H1 (cell line): ENCODE results near the gene PET100. TPM values are rescaled to one million over a fixed set of nuclear protein-coding genes. Genes with fewer than 3 reads are reported as not detected.

Source experiments
- CTCF ChIA-PET: fragments of 300-600 bp; sonication (Branson Sonifier 250); formaldehyde crosslinking; loops from one replicate; lab custom pipeline; 2021; ENCODE audit not compliant: partially characterized antibody; lab: Charles Lee
- POLR2A ChIA-PET: fragments of 300-600 bp; sonication (Branson Sonifier 250); formaldehyde crosslinking; loops from one replicate; lab custom pipeline; 2021; ENCODE audit warnings: inconsistent platforms; ENCODE audit not compliant: partially characterized antibody; lab: Charles Lee
- DNase-seq, 2 experiments: peaks; one replicate each; pipeline versions ENCODE4 v3.0.0 to v3.0.0-alpha.2; 2010 to 2022; ENCODE audit warnings: low spot score in 2 of 2, low read depth in 1 of 2, mixed read lengths in 1 of 2
- FAIRE-seq: peaks from 2 replicates; lab custom pipeline; 2011; peaks lifted over from hg19 to GRCh38; lab: Jason Lieb, UNC
- H2AFZ ChIP-seq: 2 replicates; pipeline ENCODE4 v1.8.1; 2012; ENCODE audit warnings: low read length, inconsistent platforms
- H2AK5ac ChIP-seq: 2 replicates; pipeline ENCODE4 v1.6.1; 2013; ENCODE audit warnings: low read depth, low read length
- H2BK120ac ChIP-seq: replicated peaks from 2 replicates; pipeline ENCODE3; 2013; ENCODE audit warnings: low read depth, low read length, inconsistent platforms
- H2BK12ac ChIP-seq: 2 replicates; pipeline ENCODE4 v1.6.1; 2013; ENCODE audit warnings: low read depth, low read length
- H2BK15ac ChIP-seq: 2 replicates; pipeline ENCODE4 v1.6.1; 2013; ENCODE audit warnings: low read length
- H2BK20ac ChIP-seq: 2 replicates; pipeline ENCODE4 v1.6.1; 2013; ENCODE audit warnings: low read length
- H2BK5ac ChIP-seq: 2 replicates; pipeline ENCODE4 v1.6.1; 2013; ENCODE audit warnings: low read depth, low read length
- H3K14ac ChIP-seq: 2 replicates; pipeline ENCODE4 v1.6.1; 2013; ENCODE audit warnings: inconsistent platforms; ENCODE audit not compliant: insufficient read length
- H3K18ac ChIP-seq: 2 replicates; pipeline ENCODE4 v1.6.1; 2013; ENCODE audit warnings: low read length; ENCODE audit errors: extremely low read depth
- H3K23ac ChIP-seq: 2 replicates; pipeline ENCODE4 v1.6.1; 2013; ENCODE audit warnings: inconsistent platforms; ENCODE audit not compliant: insufficient read length
- H3K23me2 ChIP-seq: 2 replicates; pipeline ENCODE4 v1.6.1; 2013; ENCODE audit warnings: low read depth, low read length
- H3K27ac ChIP-seq: 2 replicates; pipeline ENCODE4 v1.6.1; 2011; ENCODE audit warnings: low read depth, low read length, inconsistent platforms
- H3K27me3 ChIP-seq, 4 experiments: replicated peaks in 1 of 4; 1 replicate in 1 of 4; 2 replicates in 3 of 4; pipeline versions ENCODE4 v1.6.1 to v1.8.1; 2011 to 2013; ENCODE audit warnings: low read length in 3 of 4, mild to moderate bottlenecking in 3 of 4, inconsistent platforms in 2 of 4, mixed read lengths in 2 of 4, moderate library complexity in 1 of 4; ENCODE audit not compliant: control insufficient read depth in 3 of 4, insufficient read depth in 3 of 4; ENCODE audit errors: extremely low read depth in 1 of 4
- H3K36me3 ChIP-seq, 4 experiments: 2 replicates each; pipeline versions ENCODE4 v1.6.1 to v1.8.1; 2011 to 2013; ENCODE audit warnings: mild to moderate bottlenecking in 4 of 4, low read length in 3 of 4, moderate library complexity in 2 of 4, control low read depth in 1 of 4, inconsistent platforms in 1 of 4; ENCODE audit not compliant: insufficient read depth in 4 of 4, control insufficient read depth in 2 of 4
- H3K4ac ChIP-seq: replicated peaks from 2 replicates; pipeline ENCODE3; 2013; ENCODE audit warnings: low read length, low read depth, mixed read lengths, inconsistent platforms; ENCODE audit not compliant: insufficient read length
- H3K4me1 ChIP-seq, 4 experiments: replicated peaks in 1 of 4; 1 replicate in 1 of 4; 2 replicates in 3 of 4; pipeline versions ENCODE4 v1.6.1 to v1.8.1; 2011 to 2013; ENCODE audit warnings: low read length in 3 of 4, inconsistent platforms in 2 of 4, mixed read lengths in 1 of 4; ENCODE audit not compliant: insufficient read depth in 4 of 4, control insufficient read depth in 3 of 4
- H3K4me2 ChIP-seq, 2 experiments: 2 replicates each; pipeline versions ENCODE4 v1.6.1 to v1.8.1; 2011 to 2013; ENCODE audit warnings: low read depth in 2 of 2, low read length in 2 of 2, control low read depth in 1 of 2, inconsistent platforms in 1 of 2, mild to moderate bottlenecking in 1 of 2; ENCODE audit not compliant: insufficient read depth in 1 of 2
- H3K4me3 ChIP-seq, 4 experiments: fragments of 200-600, 300-600 bp in 1 of 4; sonication (generic), shearing (Covaris generic), sonication (Bioruptor Twin) in 1 of 4; 2 replicates each; pipeline versions ENCODE4 v1.5.1 to v1.8.1; 2011 to 2016; ENCODE audit warnings: low read length in 4 of 4, low read depth in 3 of 4, control low read depth in 2 of 4, inconsistent platforms in 2 of 4, mild to moderate bottlenecking in 2 of 4, mixed read lengths in 1 of 4, moderate library complexity in 1 of 4; ENCODE audit not compliant: insufficient read depth in 2 of 4; ENCODE audit errors: extremely low read depth in 1 of 4
- H3K56ac ChIP-seq: replicated peaks from 2 replicates; pipeline ENCODE3; 2013; ENCODE audit warnings: low read depth, mild to moderate bottlenecking, mixed read lengths, low read length, inconsistent platforms; ENCODE audit not compliant: insufficient read length
- H3K79me1 ChIP-seq: 2 replicates; pipeline ENCODE4 v1.6.1; 2013; ENCODE audit warnings: low read depth, low read length, control low read depth
- H3K79me2 ChIP-seq, 2 experiments: 2 replicates each; pipeline versions ENCODE4 v1.6.1 to v1.8.1; 2012 to 2013; ENCODE audit warnings: low read length in 2 of 2, mild to moderate bottlenecking in 2 of 2, inconsistent platforms in 1 of 2; ENCODE audit not compliant: insufficient read depth in 2 of 2, control insufficient read depth in 1 of 2
- H3K9ac ChIP-seq, 4 experiments: replicated peaks in 1 of 4; 1 replicate in 1 of 4; 2 replicates in 3 of 4; pipeline versions ENCODE4 v1.6.1 to v1.8.1; 2011 to 2013; ENCODE audit warnings: low read depth in 3 of 4, low read length in 3 of 4, control low read depth in 2 of 4, mild to moderate bottlenecking in 2 of 4, moderate library complexity in 2 of 4, inconsistent platforms in 1 of 4; ENCODE audit errors: extremely low read depth in 1 of 4
- H3K9me3 ChIP-seq, 2 experiments: 2 replicates each; pipeline versions ENCODE4 v1.6.1 to v1.8.1; 2012 to 2013; ENCODE audit warnings: mild to moderate bottlenecking in 2 of 2, moderate library complexity in 2 of 2, control low read depth in 1 of 2, inconsistent platforms in 1 of 2, low read depth in 1 of 2, low read length in 1 of 2, mixed read lengths in 1 of 2; ENCODE audit not compliant: insufficient read depth in 2 of 2
- H4K20me1 ChIP-seq, 2 experiments: replicated peaks in 1 of 2; 2 replicates each; pipeline versions ENCODE3 to v1.8.1; 2011 to 2013; ENCODE audit warnings: inconsistent platforms in 2 of 2, low read length in 2 of 2, mild to moderate bottlenecking in 1 of 2; ENCODE audit not compliant: insufficient read depth in 2 of 2, control insufficient read depth in 1 of 2
- H4K5ac ChIP-seq: 2 replicates; pipeline ENCODE4 v1.6.1; 2013; ENCODE audit warnings: low read length, low read depth, mixed read lengths, inconsistent platforms; ENCODE audit not compliant: insufficient read length
- H4K8ac ChIP-seq: 2 replicates; pipeline ENCODE4 v1.8.0; 2013; ENCODE audit warnings: mild to moderate bottlenecking, moderate library complexity, low read length, inconsistent platforms; ENCODE audit not compliant: insufficient read depth; ENCODE audit errors: extremely low read depth
- H4K91ac ChIP-seq: replicated peaks from 2 replicates; pipeline ENCODE3; 2013; ENCODE audit warnings: low read length, mixed read lengths, inconsistent platforms; ENCODE audit not compliant: insufficient read length
- BRCA1 ChIP-seq: IDR thresholded peaks from 2 replicates; pipeline ENCODE4 v1.6.1; 2012; ENCODE audit warnings: low read depth, low read length, improper control_type of control experiment
- CREB1 ChIP-seq: IDR thresholded peaks from 2 replicates; pipeline ENCODE4 v1.6.1; 2012; ENCODE audit warnings: inconsistent platforms
- CTBP2 ChIP-seq: IDR thresholded peaks from 2 replicates; pipeline ENCODE4 v1.7.0; 2011; ENCODE audit warnings: borderline replicate concordance, mild to moderate bottlenecking, moderate library complexity, mixed read lengths, low read length; ENCODE audit not compliant: insufficient read depth, insufficient read length
- GTF2F1 ChIP-seq: IDR thresholded peaks from 2 replicates; pipeline ENCODE4 v1.6.1; 2012; ENCODE audit warnings: low read depth, low read length, improper control_type of control experiment, borderline replicate concordance
- HDAC2 ChIP-seq, 2 experiments: fragments of 300-600 bp in 1 of 2; sonication (generic) in 1 of 2; IDR thresholded peaks; 2 replicates each; pipeline ENCODE4 v1.6.1; 2011 to 2012; ENCODE audit warnings: low read depth in 2 of 2, low read length in 2 of 2, mild to moderate bottlenecking in 2 of 2, moderate library complexity in 2 of 2, borderline replicate concordance in 1 of 2, inconsistent platforms in 1 of 2
- JUN ChIP-seq: IDR thresholded peaks from 2 replicates; pipeline ENCODE4 v1.6.1; 2011; ENCODE audit warnings: low read depth, mild to moderate bottlenecking, improper control_type of control experiment, low read length
- POU5F1 ChIP-seq: IDR thresholded peaks from 2 replicates; pipeline ENCODE4 v1.6.1; 2011; ENCODE audit warnings: low read depth, mild to moderate bottlenecking, low read length, moderate library complexity
- RAD21 ChIP-seq, 2 experiments: IDR thresholded peaks in 1 of 2; conservative IDR thresholded peaks in 1 of 2; 2 replicates each; pipeline ENCODE4 v1.6.1; 2011; ENCODE audit warnings: low read depth in 2 of 2, low read length in 2 of 2, improper control_type of control experiment in 1 of 2, inconsistent platforms in 1 of 2, mild to moderate bottlenecking in 1 of 2, moderate library complexity in 1 of 2
- SAP30 ChIP-seq: fragments of 300-600 bp; sonication (generic); IDR thresholded peaks from 2 replicates; pipeline ENCODE4 v1.7.1; 2012; ENCODE audit warnings: low read length, moderate library complexity, mild to moderate bottlenecking, inconsistent platforms; ENCODE audit not compliant: insufficient read depth, insufficient replicate concordance
- SIRT6 ChIP-seq: IDR thresholded peaks from one replicate; pipeline ENCODE4 v1.7.1; 2012; ENCODE audit warnings: low read length, inconsistent platforms
- SRF ChIP-seq: IDR thresholded peaks from 2 replicates; pipeline ENCODE4 v1.6.1; 2011; ENCODE audit warnings: mild to moderate bottlenecking, low read depth, low read length, moderate library complexity
- WGBS, 2 experiments: shearing (Covaris generic) in 1 of 2; methylation state at CpG; one replicate each; pipeline versions ENCODE4 v1.1.6 to v1.1.7; 2013 to 2015; ENCODE audit warnings: low lambda C conversion rate in 2 of 2, mixed read lengths in 2 of 2, inconsistent platforms in 1 of 2, low coverage in 1 of 2, missing lambda C conversion rate in 1 of 2; ENCODE audit not compliant: insufficient replicate concordance in 2 of 2, insufficient coverage in 1 of 2, insufficient read length in 1 of 2; ENCODE audit errors: extremely low coverage in 1 of 2, missing lambda C conversion rate in 1 of 2; 5-methylcytosine and 5-hydroxymethylcytosine counted together
- polyA plus RNA-seq, 7 experiments: library from polyadenylated mRNA; depleted of rRNA in 3 of 7; stranded (reverse) in 5 of 7; unstranded in 2 of 7; fragments of >200 nt in 5 of 7; fragments of 200-250 nt in 2 of 7; gene quantifications; 1 replicate in 5 of 7; 2 replicates in 1 of 7; 4 replicates in 1 of 7; pipeline versions ENCODE4 v1.2.1 to v1.2.3, GENCODE V29; 2011 to 2013; ENCODE audit warnings: missing spikeins in 2 of 7, mixed read lengths in 2 of 7
- total RNA-seq: library from RNA; stranded (reverse); fragmentation: NEBNext Ultra II Directional; extraction: Animal tissue kit (Norgen Biotek cat#: 25700); gene quantifications from 2 replicates; pipeline ENCODE4 v1.2.1, GENCODE V29; 2021

Gene PET100
- total and polyA plus RNA-seq, 2 of the 8 experiments (the other 6 are each of a cell fraction or from before 2014, with no cell fraction given) = 80.8 to 105 TPM

GRCh38 chr19:7623725-7624603 is 5.6 kb upstream of the PET100 start:
- Histone ChIP-seq H2BK20ac (no peak overlapping the region), H3K4me2 (no peak overlapping the region), H3K23me2 (peaks cover 3% of the 10 kb centered on the region; the same call in 1 of the 2 replicates), H2BK15ac (no peak overlapping the region), H4K5ac (no peak overlapping the region), H3K14ac (no peak overlapping the region), H2AFZ (no peak overlapping the region), H3K56ac (no peak overlapping the region), H4K20me1 (peaks cover 4 to 24% of the 10 kb centered on the region in 2 experiments), H4K8ac (no peak overlapping the region), H3K79me1 (peaks cover 26% of the 10 kb centered on the region), H3K23ac (no peak overlapping the region), H3K9ac (no peak overlapping the region), H3K27me3 (no peaks in the 10 kb centered on the region), H3K4me3 (no peak overlapping the region), H2BK12ac (no peak overlapping the region), H3K18ac (no peak overlapping the region), H4K91ac (no peak overlapping the region), H3K4ac (no peak overlapping the region), H2AK5ac (no peak overlapping the region), H3K79me2 (peaks cover 10 to 29% of the 10 kb centered on the region in 2 experiments; a peak in 3 of 4 replicates), H3K9me3 (no peaks in the 10 kb centered on the region), H3K27ac (no peak overlapping the region), H3K4me1 (peaks cover 0 to 6% (median under 1%) of the 10 kb centered on the region in 4 experiments; a peak in 2 of 7 replicates), H2BK5ac (no peak overlapping the region), H3K36me3 (peaks cover 8 to 41% (median 24%) of the 10 kb centered on the region in 4 experiments; a peak in 6 of 8 replicates), H2BK120ac (no peak overlapping the region)
- FAIRE-seq (no peak), DNase-seq (no peak)
- ChIA-PET CTCF (interaction anchor here (0.6 to 1.3 kb wide), 6 partner anchors 14 to 127 kb away, joined by 3 to 6 read pairs (median 4); partner anchors contain the start of gene TRAPPC5), POLR2A (interaction anchor here (0.6 to 6.4 kb wide), 6 partner anchors 9 to 213 kb away, joined by 3 to 34 read pairs (median 4); partner anchors contain the start of gene PCP2)
- 93% methylated on average over 34 of the region's 39 CpGs; no CpG with 5 or more reads in 1 of the 2 experiments for WGBS, 2 experiments
- TF ChIP-seq RAD21 (IDR thresholded peaks at IDR 0.05 in 1 of 2, conservative IDR thresholded peaks at IDR 0.05 in 1 of 2; ENCODE audit: low read depth in 2 of 2, low read length in 2 of 2) (no peak), SRF (no peak), GTF2F1 (no peak), JUN (no peak), SAP30 (no peak), CTBP2 (no peak), BRCA1 (no peak), CREB1 (no peak), POU5F1 (no peak), HDAC2 (IDR thresholded peaks at IDR 0.05; ENCODE audit: borderline replicate concordance in 1 of 2, low read depth in 2 of 2, low read length in 2 of 2) (no peak), SIRT6 (no peak)
